ENCODE results near the gene CER1. TPM values are rescaled to one million over a fixed set of nuclear protein-coding genes. Genes with fewer than 3 reads are reported as not detected.
A peak's percentile ranks its signal among the peaks of the same experiment; 100 is the strongest.

Gene CER1
- total RNA-seq, 2 experiments from 2014 or later, result not detected

- TF ChIP-seq CTCF (IDR thresholded peaks at IDR 0.05), result no peak
- peaks cover 9 to 37% of the 10 kb centered on the region in 2 experiments for H3K9me3 ChIP-seq (ENCODE audit: control insufficient read depth in 1 of 2, insufficient read depth in 1 of 2, low read length in 2 of 2)
- Mint-ChIP-seq H3K36me3 (ENCODE audit: low read depth) (peaks cover 9% of the 10 kb centered on the region), H3K27me3 (peaks cover 34% of the 10 kb centered on the region), H3K9me3 (peaks cover 18% of the 10 kb centered on the region), H3K27ac (no peak overlapping the region), H3K4me3 (no peak overlapping the region), H3K4me1 (ENCODE audit: low read depth) (no peaks in the 10 kb centered on the region)
- H3K27ac ChIP-seq (ENCODE audit: low read depth in 1 of 2, low read length in 2 of 2), result no peak overlapping the region
- DNase-seq (no peak), ATAC-seq (ENCODE audit: poor library complexity) (no peak)
- ChIA-PET CTCF (no interaction called here), POLR2A (no interaction called here)
- H3K36me3 ChIP-seq (ENCODE audit: insufficient read depth, low read length), result no peaks in the 10 kb centered on the region
- intact Hi-C loops (cut with DNase I, micrococcal nuclease), result no loop called here
- H3K4me1 ChIP-seq (ENCODE audit: insufficient read depth, low read length), result no peaks in the 10 kb centered on the region
- peaks cover 0 to 6% of the 10 kb centered on the region in 2 experiments for H3K27me3 ChIP-seq (ENCODE audit: control insufficient read depth in 1 of 2, insufficient read depth in 2 of 2, low read length in 2 of 2)
- no peak overlapping the region for H3K4me3 ChIP-seq (ENCODE audit: low read length)
Observed at GRCh38 chr9:14704281-14704680, 18.3 kb downstream of the CER1 start.

- Mint-ChIP-seq H3K9me3 (peaks cover 11% of the 10 kb centered on the region), H3K36me3 (ENCODE audit: low read depth) (peaks cover 9% of the 10 kb centered on the region), H3K4me1 (ENCODE audit: low read depth) (no peaks in the 10 kb centered on the region), H3K27me3 (peaks cover 18% of the 10 kb centered on the region), H3K4me3 (no peak overlapping the region), H3K27ac (no peak overlapping the region)
- Histone ChIP-seq H3K36me3 (ENCODE audit: insufficient read depth, low read length) (no peaks in the 10 kb centered on the region), H3K4me1 (ENCODE audit: insufficient read depth, low read length) (no peaks in the 10 kb centered on the region), H3K4me3 (ENCODE audit: low read length) (no peak overlapping the region), H3K27ac (ENCODE audit: low read depth in 1 of 2, low read length in 2 of 2) (no peak overlapping the region), H3K27me3 (ENCODE audit: control insufficient read depth in 1 of 2, insufficient read depth in 2 of 2, low read length in 2 of 2) (peaks cover 0 to 6% of the 10 kb centered on the region in 2 experiments), H3K9me3 (ENCODE audit: control insufficient read depth in 1 of 2, insufficient read depth in 1 of 2, low read length in 2 of 2) (peaks cover 9 to 35% of the 10 kb centered on the region in 2 experiments)
- TF ChIP-seq CTCF (IDR thresholded peaks at IDR 0.05), result no peak
- ChIA-PET POLR2A (no interaction called here), CTCF (no interaction called here)
- ATAC-seq (ENCODE audit: poor library complexity) (no peak), DNase-seq (no peak)
- intact Hi-C loops (cut with DNase I, micrococcal nuclease), result no loop called here
Observed at GRCh38 chr9:14702200-14702720, 20.3 kb downstream of the CER1 start.

GRCh38 chr9:14693251-14693861 is 29.2 kb downstream of the CER1 start, which contains the start of gene ZDHHC21:
Gene ZDHHC21 (minus strand): TSS chr9:14693432. CDS start chr9:14674340, 19,092 bp downstream.
- CTCF ChIA-PET, result no interaction called here
- POLR2A ChIA-PET, result no interaction called here
- no peak within 1 kb of the TSS for H3K27ac ChIP-seq (ENCODE audit: low read depth in 1 of 2, low read length in 2 of 2)

More at GRCh38 chr9:14693251-14693861, 29.2 kb downstream of the CER1 start, which contains the start of gene ZDHHC21:
- peaks cover 34% of the 10 kb centered on the region for H3K4me1 Mint-ChIP-seq (ENCODE audit: low read depth)
- H3K4me3 Mint-ChIP-seq, result peak within 1 kb of the TSS; percentile 96
- ATAC-seq (ENCODE audit: poor library complexity) (peak; percentile 72), DNase-seq (peak; percentile 7 to 67 (median 44))
- no peak for TF ChIP-seq CTCF (IDR thresholded peaks at IDR 0.05)
- H3K27me3 Mint-ChIP-seq, result peaks cover 9% of the 10 kb centered on the region
- no peaks in the 10 kb centered on the region for H3K27me3 ChIP-seq (ENCODE audit: control insufficient read depth in 1 of 2, insufficient read depth in 2 of 2, low read length in 2 of 2)
- peaks cover 9% of the 10 kb centered on the region for H3K36me3 Mint-ChIP-seq (ENCODE audit: low read depth)
- peak within 1 kb of the TSS; percentile 79 for H3K27ac Mint-ChIP-seq
- peaks cover 11% of the 10 kb centered on the region for H3K36me3 ChIP-seq (ENCODE audit: insufficient read depth, low read length)
- no peaks in the 10 kb centered on the region for H3K9me3 Mint-ChIP-seq
- no peaks in the 10 kb centered on the region for H3K9me3 ChIP-seq (ENCODE audit: control insufficient read depth in 1 of 2, insufficient read depth in 1 of 2, low read length in 2 of 2)
- intact Hi-C loops (cut with DNase I, micrococcal nuclease), result no loop called here
- peaks cover 13% of the 10 kb centered on the region for H3K4me1 ChIP-seq (ENCODE audit: insufficient read depth, low read length)
- peak within 1 kb of the TSS; percentile 67 for H3K4me3 ChIP-seq (ENCODE audit: low read length)
